CD14-positive monocyte (primary cell): ENCODE data around the gene SWT1. TPM values are rescaled to one million over a fixed set of nuclear protein-coding genes. Genes with fewer than 3 reads are reported as not detected.

Experiments
- DNase-seq, 3 donors: peaks; one replicate each; pipeline ENCODE4 v3.0.0-alpha.2; 2011 to 2022
- H2AFZ ChIP-seq: 2 replicates; pipeline ENCODE4 v1.6.0; 2012; ENCODE audit warnings: mild to moderate bottlenecking, low read depth, low read length, inconsistent platforms; ENCODE audit not compliant: insufficient read depth, poor library complexity, severe bottlenecking
- H3K27ac ChIP-seq, 2 donors: 1 replicate in 1 of 2; 2 replicates in 1 of 2; pipeline ENCODE4 v1.5.1; 2012 to 2013; ENCODE audit warnings: low read length in 2 of 2, control low read depth in 1 of 2, inconsistent platforms in 1 of 2, low read depth in 1 of 2, mild to moderate bottlenecking in 1 of 2
- H3K27me3 ChIP-seq, 2 donors: one replicate each; pipeline versions ENCODE4 v1.6.0 to v1.6.1; 2011 to 2013; ENCODE audit warnings: low read length in 2 of 2; ENCODE audit not compliant: control insufficient read depth in 2 of 2, insufficient read depth in 2 of 2
- H3K36me3 ChIP-seq, 2 donors: replicated peaks in 1 of 2; 1 replicate in 1 of 2; 2 replicates in 1 of 2; pipeline versions ENCODE4 v1.5.1 to v1.6.1; 2012 to 2013; ENCODE audit warnings: low read length in 2 of 2, control low read depth in 1 of 2, inconsistent platforms in 1 of 2, mild to moderate bottlenecking in 1 of 2; ENCODE audit not compliant: insufficient read depth in 2 of 2, control insufficient read depth in 1 of 2
- H3K4me1 ChIP-seq, 2 donors: 1 replicate in 1 of 2; 2 replicates in 1 of 2; pipeline versions ENCODE4 v1.5.1 to v1.6.1; 2012 to 2013; ENCODE audit warnings: low read length in 2 of 2, control low read depth in 1 of 2, inconsistent platforms in 1 of 2, mild to moderate bottlenecking in 1 of 2, moderate library complexity in 1 of 2; ENCODE audit not compliant: insufficient read depth in 2 of 2, control insufficient read depth in 1 of 2
- H3K4me2 ChIP-seq: replicated peaks from 2 replicates; pipeline ENCODE3; 2012; ENCODE audit warnings: low read length, moderate library complexity, mild to moderate bottlenecking; ENCODE audit not compliant: poor library complexity, severe bottlenecking; ENCODE audit errors: extremely low read depth
- H3K4me3 ChIP-seq, 3 experiments: fragments of 200-600 bp in 1 of 3; sonication (generic) in 1 of 3; replicated peaks in 1 of 3; 1 replicate in 2 of 3; 2 replicates in 1 of 3; pipeline ENCODE4 v1.5.1; 2011 to 2013; ENCODE audit warnings: low read length in 3 of 3, mild to moderate bottlenecking in 3 of 3, control low read depth in 2 of 3, low read depth in 2 of 3, inconsistent platforms in 1 of 3, moderate library complexity in 1 of 3
- H3K79me2 ChIP-seq: 2 replicates; pipeline ENCODE4 v1.6.0; 2012; ENCODE audit warnings: mild to moderate bottlenecking, control low read depth, inconsistent platforms, low read length, moderate library complexity; ENCODE audit not compliant: insufficient read depth
- H3K9ac ChIP-seq: 2 replicates; pipeline ENCODE4 v1.6.0; 2017; ENCODE audit warnings: low read length, mild to moderate bottlenecking; ENCODE audit not compliant: insufficient read depth, poor library complexity, severe bottlenecking
- H3K9me3 ChIP-seq, 2 donors: replicated peaks in 1 of 2; 1 replicate in 1 of 2; 2 replicates in 1 of 2; pipeline versions ENCODE4 v1.5.1 to v1.6.1; 2012 to 2013; ENCODE audit warnings: low read length in 2 of 2, control low read depth in 1 of 2; ENCODE audit not compliant: control insufficient read depth in 1 of 2, insufficient read depth in 1 of 2
- H4K20me1 ChIP-seq: 2 replicates; pipeline ENCODE4 v1.6.0; 2012; ENCODE audit warnings: mild to moderate bottlenecking, low read length, control low read depth, moderate library complexity; ENCODE audit not compliant: insufficient read depth
- H3K27ac Mint-ChIP-seq, 7 donors: one replicate each; pipeline ENCODE4 v1.8.0; 2020; ENCODE audit warnings: mild to moderate bottlenecking in 7 of 7, mixed read lengths in 7 of 7, moderate library complexity in 6 of 7, inconsistent platforms in 2 of 7
- H3K27me3 Mint-ChIP-seq, 3 donors: one replicate each; pipeline ENCODE4 v1.8.0; 2021 to 2022; ENCODE audit warnings: low read depth in 3 of 3, mild to moderate bottlenecking in 3 of 3, mixed read lengths in 3 of 3, moderate library complexity in 3 of 3, inconsistent platforms in 1 of 3
- H3K36me3 Mint-ChIP-seq, 2 donors: one replicate each; pipeline ENCODE4 v1.8.0; 2020; ENCODE audit warnings: mixed read lengths in 2 of 2, inconsistent platforms in 1 of 2, mild to moderate bottlenecking in 1 of 2
- H3K4me1 Mint-ChIP-seq: one replicate; pipeline ENCODE4 v1.8.0; 2020; ENCODE audit warnings: mild to moderate bottlenecking, mixed read lengths
- H3K4me3 Mint-ChIP-seq, 2 donors: one replicate each; pipeline ENCODE4 v1.8.0; 2020; ENCODE audit warnings: mild to moderate bottlenecking in 2 of 2, mixed read lengths in 2 of 2, moderate library complexity in 1 of 2
- H3K9me3 Mint-ChIP-seq, 7 donors: one replicate each; pipeline ENCODE4 v1.8.0; 2020 to 2022; ENCODE audit warnings: mixed read lengths in 7 of 7, mild to moderate bottlenecking in 6 of 7, moderate library complexity in 6 of 7, inconsistent platforms in 2 of 7
- CTCF ChIP-seq: fragments of 200-600 bp; IDR thresholded peaks from one replicate; pipeline ENCODE4 v1.8.0; 2022; ENCODE audit warnings: antibody characterized with exemption, mild to moderate bottlenecking
- WGBS: methylation state at CpG from one replicate; pipeline ENCODE4 v1.1.5; 2013; ENCODE audit warnings: missing lambda C conversion rate; ENCODE audit not compliant: insufficient coverage; 5-methylcytosine and 5-hydroxymethylcytosine counted together
- intact Hi-C, 2 donors: fragments of 100-400 bp; cut with micrococcal nuclease; formaldehyde crosslinking; loops; one replicate each; pipeline versions ENCODE4 v1.15.0 to v1.15.1; 2023
- polyA plus RNA-seq, 3 donors: library from polyadenylated mRNA; depleted of rRNA in 1 of 3; unstranded in 2 of 3; stranded (reverse) in 1 of 3; fragments of 300-500 nt in 2 of 3; fragments of >200 nt in 1 of 3; fragmentation: Illumina TruSeq in 2 of 3; gene quantifications; 1 replicate in 2 of 3; 2 replicates in 1 of 3; pipeline ENCODE4 v1.2.3, GENCODE V29; 2012 to 2021

Gene SWT1
- polyA plus RNA-seq, 3 donors = 0.89 to 2.8 (median 1.7) TPM

GRCh38 chr1:185292237-185292636, 135.3 kb downstream of the SWT1 start:
- H3K4me3 ChIP-seq = peak overlapping the region in 1 of 3 experiments; percentile 49
- peaks cover 0 to 6% (median 0%) of the 10 kb centered on the region in 7 donors for H3K9me3 Mint-ChIP-seq
- no peaks in the 10 kb centered on the region for H3K27me3 ChIP-seq
- TF ChIP-seq CTCF = no peak
- peaks cover 42 to 43% of the 10 kb centered on the region in 2 donors for H3K36me3 Mint-ChIP-seq
- peaks cover 8% of the 10 kb centered on the region for H4K20me1 ChIP-seq
- H3K4me1 Mint-ChIP-seq = peaks cover 23% of the 10 kb centered on the region
- H3K27me3 Mint-ChIP-seq = peaks cover 0 to 2% (median 0%) of the 10 kb centered on the region in 3 donors
- H3K9me3 ChIP-seq = no peaks in the 10 kb centered on the region
- peak overlapping the region; percentile 76 to 92 (median 85) for H3K27ac Mint-ChIP-seq
- intact Hi-C loops = no loop called here
- H3K36me3 ChIP-seq = peaks cover 30 to 37% of the 10 kb centered on the region in 2 donors
- no CpG with 5 or more reads among the region's 5 CpGs for WGBS
- H3K9ac ChIP-seq = no peak overlapping the region
- DNase-seq = peak; percentile 32 to 48 (median 39)
- H3K27ac ChIP-seq = peak overlapping the region; percentile 23 to 24
- H3K79me2 ChIP-seq = no peaks in the 10 kb centered on the region
- H3K4me3 Mint-ChIP-seq = peak overlapping the region; percentile 32 to 72
- H3K4me2 ChIP-seq = peak overlapping the region; percentile 58
- no peak overlapping the region for H2AFZ ChIP-seq
- H3K4me1 ChIP-seq = peaks cover 18 to 25% of the 10 kb centered on the region in 2 donors

- Mint-ChIP-seq H3K9me3 (peaks cover 0 to 2% (median 0%) of the 10 kb centered on the region in 7 donors), H3K27ac (peak overlapping the region in 1 of 7 donors; percentile 38), H3K27me3 (peaks cover 0 to 2% (median 0%) of the 10 kb centered on the region in 3 donors), H3K4me1 (peaks cover 20% of the 10 kb centered on the region), H3K4me3 (no peak overlapping the region), H3K36me3 (peaks cover 57% of the 10 kb centered on the region in 2 donors)
- H3K27ac ChIP-seq = peak overlapping the region in 1 of 2 donors; percentile 13
- peaks cover 48 to 56% of the 10 kb centered on the region in 2 donors for H3K36me3 ChIP-seq
- no peak overlapping the region for H3K9ac ChIP-seq
- H3K27me3 ChIP-seq = no peaks in the 10 kb centered on the region
- H4K20me1 ChIP-seq = peaks cover 26% of the 10 kb centered on the region
- no peak overlapping the region for H3K4me3 ChIP-seq
- H3K4me2 ChIP-seq = no peak overlapping the region
- WGBS = no CpG with 5 or more reads among the region's 1 CpG
- H2AFZ ChIP-seq = no peak overlapping the region
- no peaks in the 10 kb centered on the region for H3K79me2 ChIP-seq
- H3K9me3 ChIP-seq = no peaks in the 10 kb centered on the region
- DNase-seq = no peak
- peaks cover 18 to 25% of the 10 kb centered on the region in 2 donors for H3K4me1 ChIP-seq
- intact Hi-C loops = no loop called here
- TF ChIP-seq CTCF = no peak
These were observed 137.1 kb downstream of the SWT1 start for GRCh38 chr1:185293967-185294542.
